Left renal cortex interstitium (tissue), 4 donors: Measurements from ENCODE around the gene XCR1. TPM values are rescaled to one million over a fixed set of nuclear protein-coding genes. Genes with fewer than 3 reads are reported as not detected.
"Not testable (repeated sequence)": the region's sequence is repeated elsewhere in the genome, so short reads cannot be mapped to it uniquely, and the experiment has no call there.

Experiments used
- DNase-seq, 4 donors: peaks; one replicate each; pipeline ENCODE4 v3.0.0-alpha.2; 2013; ENCODE audit warnings: low read depth in 4 of 4, low spot score in 2 of 4, missing footprints in 1 of 4
- polyA plus RNA-seq, 4 donors: library from polyadenylated mRNA; unstranded; fragments of 120-200 nt; gene quantifications; one replicate each; pipeline ENCODE4 v1.2.1, GENCODE V29; 2013; ENCODE audit not compliant: insufficient read length in 4 of 4

XCR1 gene
- polyA plus RNA-seq, 4 donors, result 0.06 to 0.31 (median 0.19) TPM

GRCh38 chr3:46049093-46049492 is 21.8 kb upstream of the XCR1 start:
- no peak for DNase-seq

GRCh38 chr3:46046231-46046630 is 18.9 kb upstream of the XCR1 start:
- not testable (repeated sequence) for DNase-seq

- no peak for DNase-seq
These were observed 11.6 kb upstream of the XCR1 start for GRCh38 chr3:46038916-46039315.

GRCh38 chr3:46038071-46038470 is 10.8 kb upstream of the XCR1 start:
- DNase-seq, result not testable (repeated sequence)

GRCh38 chr3:46036191-46036590 is 8.9 kb upstream of the XCR1 start:
- DNase-seq, result no peak

- DNase-seq, result no peak
These were observed 4.5 kb upstream of the XCR1 start for GRCh38 chr3:46031747-46032146.

GRCh38 chr3:46031269-46031668 is 4.0 kb upstream of the XCR1 start:
- no peak for DNase-seq

GRCh38 chr3:46030626-46031025 is 3.3 kb upstream of the XCR1 start:
- DNase-seq, result no peak

- no peak for DNase-seq
These were observed 2.8 kb upstream of the XCR1 start for GRCh38 chr3:46029953-46030543.

- no peak for DNase-seq
These were observed 584 bp upstream of the XCR1 start for GRCh38 chr3:46027736-46028397.

GRCh38 chr3:46025139-46025538 is 2.1 kb downstream of the XCR1 start:
- DNase-seq, result no peak

- no peak for DNase-seq
These were observed 3.2 kb downstream of the XCR1 start for GRCh38 chr3:46024131-46024530.

GRCh38 chr3:46022909-46023785 is 4.1 kb downstream of the XCR1 start:
- no peak for DNase-seq

GRCh38 chr3:46021516-46021915 is 5.8 kb downstream of the XCR1 start:
- no peak for DNase-seq

- no peak for DNase-seq
These were observed 6.3 kb downstream of the XCR1 start for GRCh38 chr3:46020766-46021510.

- no peak for DNase-seq
These were observed 7.6 kb downstream of the XCR1 start for GRCh38 chr3:46019707-46020106.

- DNase-seq, result no peak
These were observed 9.6 kb downstream of the XCR1 start for GRCh38 chr3:46017720-46018119.

- no peak for DNase-seq
These were observed 13.8 kb downstream of the XCR1 start for GRCh38 chr3:46013316-46014094.

- DNase-seq, result no peak
These were observed 15.0 kb downstream of the XCR1 start for GRCh38 chr3:46012246-46012645.

- DNase-seq, result no peak
These were observed 16.7 kb downstream of the XCR1 start for GRCh38 chr3:46010519-46011113.
